WTC11 (cell line): Measurements from ENCODE around the gene SLC38A3. TPM values are rescaled to one million over a fixed set of nuclear protein-coding genes. Genes with fewer than 3 reads are reported as not detected.

ENCODE experiments used
- ATAC-seq: fragments of 200-7000 bp; cut with Tn5 transposase; 2 replicates; pipeline ENCODE4 v1.10.0; 2021; ENCODE audit warnings: mild to moderate bottlenecking, moderate library complexity
- CTCF ChIA-PET: fragments of 300-600 bp; sonication (Branson Sonifier 250); formaldehyde crosslinking; loops from one replicate; lab custom pipeline; 2021; ENCODE audit warnings: antibody characterized with exemption; lab: Charles Lee
- POLR2A ChIA-PET: fragments of 350-600 bp; sonication (Branson Sonifier 250); formaldehyde crosslinking; loops from one replicate; lab custom pipeline; 2021; ENCODE audit warnings: antibody characterized with exemption; lab: Charles Lee
- DNase-seq: peaks from one replicate; pipeline ENCODE4 v3.0.0; 2021; ENCODE audit warnings: low spot score
- H3K27ac Mint-ChIP-seq: 2 replicates; pipeline ENCODE4 v1.8.0; 2021; ENCODE audit warnings: mixed read lengths
- H3K27me3 Mint-ChIP-seq: 2 replicates; pipeline ENCODE4 v1.8.0; 2021; ENCODE audit warnings: low read depth, mild to moderate bottlenecking, moderate library complexity, mixed read lengths
- H3K36me3 Mint-ChIP-seq: 2 replicates; pipeline ENCODE4 v1.8.0; 2021; ENCODE audit warnings: mixed read lengths
- H3K4me1 Mint-ChIP-seq: 2 replicates; pipeline ENCODE4 v1.8.0; 2022; ENCODE audit warnings: mixed read lengths
- H3K4me3 Mint-ChIP-seq: 2 replicates; pipeline ENCODE4 v1.8.0; 2021; ENCODE audit warnings: mild to moderate bottlenecking, moderate library complexity, mixed read lengths
- H3K9me3 Mint-ChIP-seq: 2 replicates; pipeline ENCODE4 v1.8.0; 2021; ENCODE audit warnings: mixed read lengths
- FOXK1 ChIP-seq: sonication (generic); formaldehyde crosslinking; IDR thresholded peaks from 2 replicates; pipeline ENCODE4 v1.8.0; 2022; ENCODE audit warnings: mild to moderate bottlenecking, moderate library complexity, missing genetic modification reagents
- GABPB1 ChIP-seq: sonication (generic); formaldehyde crosslinking; IDR thresholded peaks from 2 replicates; pipeline ENCODE4 v1.8.1; 2023; ENCODE audit warnings: mild to moderate bottlenecking, missing genetic modification reagents
- IRF1 ChIP-seq: sonication (generic); formaldehyde crosslinking; IDR thresholded peaks from 2 replicates; pipeline ENCODE4 v1.8.0; 2023; ENCODE audit warnings: missing genetic modification reagents
- KAT7 ChIP-seq: sonication (generic); formaldehyde crosslinking; IDR thresholded peaks from 2 replicates; pipeline ENCODE4 v1.8.1; 2023; ENCODE audit warnings: missing genetic modification reagents, mild to moderate bottlenecking, borderline replicate concordance
- NFE2L1 ChIP-seq: sonication (generic); formaldehyde crosslinking; IDR thresholded peaks from 2 replicates; pipeline ENCODE4 v1.8.1; 2023; ENCODE audit warnings: missing genetic modification reagents
- NFYB ChIP-seq: sonication (generic); formaldehyde crosslinking; conservative IDR thresholded peaks from 2 replicates; pipeline ENCODE4 v1.8.0; 2022; ENCODE audit warnings: low read depth, missing genetic modification reagents
- RORB ChIP-seq: fragments of 250-450 bp; sonication (Bioruptor Pico); IDR thresholded peaks from 2 replicates; pipeline ENCODE4 v1.9.0; 2021; ENCODE audit warnings: mild to moderate bottlenecking
- ZBTB21 ChIP-seq: sonication (generic); formaldehyde crosslinking; IDR thresholded peaks from 2 replicates; pipeline ENCODE4 v1.8.1; 2023; ENCODE audit warnings: mild to moderate bottlenecking, missing genetic modification reagents, borderline replicate concordance
- ZNF232 ChIP-seq: sonication (generic); formaldehyde crosslinking; IDR thresholded peaks from 2 replicates; pipeline ENCODE4 v1.8.0; 2022; ENCODE audit warnings: mild to moderate bottlenecking, missing genetic modification reagents
- ZNF532 ChIP-seq: fragments of 250-450 bp; sonication (Bioruptor Pico); IDR thresholded peaks from 2 replicates; pipeline ENCODE4 v1.9.0; 2021; ENCODE audit warnings: mild to moderate bottlenecking, borderline replicate concordance
- total RNA-seq: library from RNA; stranded (reverse); gene quantifications from 3 replicates; pipeline ENCODE4 v1.2.3, GENCODE V29; 2021
- TF ChIP-seq, protein P1 (sequence below): sonication (generic); formaldehyde crosslinking; IDR thresholded peaks from 2 replicates; pipeline ENCODE4 v1.8.1; 2022; ENCODE audit warnings: low read depth, missing genetic modification reagents, borderline replicate concordance

Gene SLC38A3
- total RNA-seq, 1 experiment from 2014 or later = 0.90 TPM

- ATAC-seq (peak; percentile 74), DNase-seq (peak; percentile 72)
- 0 out of 2 replicates have a peak, but pooled peaks have one; percentile 7 for TF ChIP-seq ZBTB21
- TF ChIP-seq ZNF232 (CRISPR knock-in tag) = 0 out of 2 replicates have a peak, but pooled peaks have one; percentile 12
- TF ChIP-seq ZNF532 (CRISPR knock-in tag) = no peak
- H3K9me3 Mint-ChIP-seq = no peaks in the 10 kb centered on the region
- no peak overlapping the region for H3K27ac Mint-ChIP-seq
- peaks cover 6% of the 10 kb centered on the region for H3K4me1 Mint-ChIP-seq
- CTCF ChIA-PET = interaction anchor here (0.5 to 7.2 kb wide), 42 partner anchors 9 to 531 kb away, joined by 3 to 604 read pairs (median 6); partner anchors contain the start of genes GNAI2, HYAL1, HYAL3 and IFRD2
- POLR2A ChIA-PET = interaction anchor here (0.7 to 2.4 kb wide), 9 partner anchors 11 to 82 kb away, joined by 3 to 11 read pairs (median 5); partner anchors contain the start of genes GNAI2, SEMA3B and SLC38A3
- peak overlapping the region; percentile 51 for H3K4me3 Mint-ChIP-seq
- H3K36me3 Mint-ChIP-seq = no peaks in the 10 kb centered on the region
- H3K27me3 Mint-ChIP-seq = peaks cover 9% of the 10 kb centered on the region
These were observed 10.1 kb upstream of the SLC38A3 start for GRCh38 chr3:50194903-50195500.

GRCh38 chr3:50195501-50196252 lies 9.4 kb upstream of the SLC38A3 start:
- Mint-ChIP-seq H3K36me3 (no peaks in the 10 kb centered on the region), H3K27me3 (peaks cover 9% of the 10 kb centered on the region), H3K4me1 (peaks cover 6% of the 10 kb centered on the region), H3K27ac (0 out of 2 replicates have a peak overlapping the region, but pooled peaks have one; percentile 45), H3K9me3 (no peaks in the 10 kb centered on the region), H3K4me3 (no peak overlapping the region)
- ChIA-PET POLR2A (interaction anchor here (0.8 to 2.4 kb wide), 5 partner anchors 10 to 76 kb away, joined by 3 to 11 read pairs (median 7); partner anchors contain the start of gene SLC38A3), CTCF (interaction anchor here (0.6 to 7.2 kb wide), 29 partner anchors 9 to 151 kb away, joined by 3 to 604 read pairs (median 10); partner anchors contain the start of genes GNAI2, HYAL3, LSMEM2 and NAA80)
- DNase-seq = no peak
- TF ChIP-seq NFE2L1 (CRISPR knock-in tag) = peak; percentile 10; the same call in 1 of the 2 replicates
- peak; percentile 66 for TF ChIP-seq GABPB1
- TF ChIP-seq IRF1 (CRISPR knock-in tag) = no peak
- ATAC-seq = no peak

- DNase-seq (no peak), ATAC-seq (no peak)
- H3K27ac Mint-ChIP-seq = no peak overlapping the region
- ChIA-PET POLR2A (interaction anchor here (0.5 to 2.4 kb wide), 3 partner anchors 10 to 125 kb away, joined by 3 to 11 read pairs (median 4); partner anchors contain the start of gene SLC38A3), CTCF (interaction anchor here (1.3 to 7.2 kb wide), 10 partner anchors 8 to 76 kb away, joined by 5 to 604 read pairs (median 54); partner anchors contain the start of genes GNAI2, SEMA3B and SLC38A3)
- TF ChIP-seq NFYB (CRISPR knock-in tag) (no peak), FOXK1 (CRISPR knock-in tag) (no peak), KAT7 (CRISPR knock-in tag) (no peak), RORB (CRISPR knock-in tag) (no peak)
- TF ChIP-seq, protein P1, sequence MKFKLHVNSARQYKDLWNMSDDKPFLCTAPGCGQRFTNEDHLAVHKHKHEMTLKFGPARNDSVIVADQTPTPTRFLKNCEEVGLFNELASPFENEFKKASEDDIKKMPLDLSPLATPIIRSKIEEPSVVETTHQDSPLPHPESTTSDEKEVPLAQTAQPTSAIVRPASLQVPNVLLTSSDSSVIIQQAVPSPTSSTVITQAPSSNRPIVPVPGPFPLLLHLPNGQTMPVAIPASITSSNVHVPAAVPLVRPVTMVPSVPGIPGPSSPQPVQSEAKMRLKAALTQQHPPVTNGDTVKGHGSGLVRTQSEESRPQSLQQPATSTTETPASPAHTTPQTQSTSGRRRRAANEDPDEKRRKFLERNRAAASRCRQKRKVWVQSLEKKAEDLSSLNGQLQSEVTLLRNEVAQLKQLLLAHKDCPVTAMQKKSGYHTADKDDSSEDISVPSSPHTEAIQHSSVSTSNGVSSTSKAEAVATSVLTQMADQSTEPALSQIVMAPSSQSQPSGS (CRISPR knock-in tag) = no peak
- no peak overlapping the region for H3K4me3 Mint-ChIP-seq
- H3K27me3 Mint-ChIP-seq = peaks cover 9% of the 10 kb centered on the region
- no peaks in the 10 kb centered on the region for H3K36me3 Mint-ChIP-seq
- peaks cover 6% of the 10 kb centered on the region for H3K4me1 Mint-ChIP-seq
- H3K9me3 Mint-ChIP-seq = no peaks in the 10 kb centered on the region
These were observed 8.7 kb upstream of the SLC38A3 start for GRCh38 chr3:50196253-50196801.
